Stomach (tissue), 4 donors: ENCODE data around the gene SMAD3.

Experiments
- EP300 ChIP-seq: sonication (generic); formaldehyde crosslinking; IDR thresholded peaks from one replicate; pipeline ENCODE4 v1.6.1; 2017; ENCODE audit warnings: antibody characterized with exemption
- POLR2A ChIP-seq, 4 donors: fragments of 450-650 bp; IDR thresholded peaks; one replicate each; pipeline ENCODE4 v1.6.1; 2016; ENCODE audit warnings: antibody characterized with exemption in 4 of 4, control low read depth in 2 of 4, mild to moderate bottlenecking in 1 of 4, moderate library complexity in 1 of 4
- POLR2AphosphoS5 ChIP-seq, 3 donors: sonication (generic); formaldehyde crosslinking; IDR thresholded peaks; one replicate each; pipeline ENCODE4 v1.6.1; 2016; ENCODE audit warnings: antibody characterized with exemption in 3 of 3
- TF ChIP-seq, protein P1 (sequence below), 7 experiments: fragments of 450-650 bp in 4 of 7; fragments of 200-600 bp in 3 of 7; sonication (generic) in 3 of 7; IDR thresholded peaks; one replicate each; pipeline ENCODE4 v1.5.1; 2016 to 2019; ENCODE audit warnings: antibody characterized with exemption in 7 of 7, control low read depth in 2 of 7, mild to moderate bottlenecking in 1 of 7

DNA sequence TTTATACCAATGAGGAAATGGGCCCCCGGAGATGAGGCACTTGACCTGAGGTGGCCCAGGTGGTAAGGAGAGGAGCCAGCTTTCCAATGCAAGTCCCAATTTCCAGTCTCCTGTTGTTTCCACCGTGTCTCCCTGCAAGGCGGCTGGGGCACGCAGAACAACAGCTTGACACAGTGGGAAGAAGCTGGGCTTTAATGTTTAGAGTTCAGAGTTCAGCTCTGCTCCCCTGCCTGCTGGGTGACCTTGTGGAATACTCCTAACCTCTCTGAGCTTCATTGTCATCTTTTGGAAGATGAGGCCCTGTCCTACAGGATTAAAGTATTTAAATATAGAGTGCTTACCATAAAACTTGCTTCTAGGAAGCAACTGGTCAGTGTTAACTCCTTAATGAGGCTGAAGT lies 80.3 kb downstream of the SMAD3 start:
- TF ChIP-seq, protein P1, sequence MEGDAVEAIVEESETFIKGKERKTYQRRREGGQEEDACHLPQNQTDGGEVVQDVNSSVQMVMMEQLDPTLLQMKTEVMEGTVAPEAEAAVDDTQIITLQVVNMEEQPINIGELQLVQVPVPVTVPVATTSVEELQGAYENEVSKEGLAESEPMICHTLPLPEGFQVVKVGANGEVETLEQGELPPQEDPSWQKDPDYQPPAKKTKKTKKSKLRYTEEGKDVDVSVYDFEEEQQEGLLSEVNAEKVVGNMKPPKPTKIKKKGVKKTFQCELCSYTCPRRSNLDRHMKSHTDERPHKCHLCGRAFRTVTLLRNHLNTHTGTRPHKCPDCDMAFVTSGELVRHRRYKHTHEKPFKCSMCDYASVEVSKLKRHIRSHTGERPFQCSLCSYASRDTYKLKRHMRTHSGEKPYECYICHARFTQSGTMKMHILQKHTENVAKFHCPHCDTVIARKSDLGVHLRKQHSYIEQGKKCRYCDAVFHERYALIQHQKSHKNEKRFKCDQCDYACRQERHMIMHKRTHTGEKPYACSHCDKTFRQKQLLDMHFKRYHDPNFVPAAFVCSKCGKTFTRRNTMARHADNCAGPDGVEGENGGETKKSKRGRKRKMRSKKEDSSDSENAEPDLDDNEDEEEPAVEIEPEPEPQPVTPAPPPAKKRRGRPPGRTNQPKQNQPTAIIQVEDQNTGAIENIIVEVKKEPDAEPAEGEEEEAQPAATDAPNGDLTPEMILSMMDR (IDR thresholded peaks at IDR 0.05): no peak
- TF ChIP-seq POLR2AphosphoS5 (IDR thresholded peaks at IDR 0.05): no peak
- TF ChIP-seq POLR2A (IDR thresholded peaks at IDR 0.05): no peak
- TF ChIP-seq EP300: no peak
